Astrocyte of the hippocampus (primary cell): ENCODE results near the gene B4GALT3.

Experiments
- DNase-seq: peaks from one replicate; pipeline ENCODE4 v3.0.0; 2011; ENCODE audit warnings: low read depth, low spot score

B4GALT3 gene

DNA sequence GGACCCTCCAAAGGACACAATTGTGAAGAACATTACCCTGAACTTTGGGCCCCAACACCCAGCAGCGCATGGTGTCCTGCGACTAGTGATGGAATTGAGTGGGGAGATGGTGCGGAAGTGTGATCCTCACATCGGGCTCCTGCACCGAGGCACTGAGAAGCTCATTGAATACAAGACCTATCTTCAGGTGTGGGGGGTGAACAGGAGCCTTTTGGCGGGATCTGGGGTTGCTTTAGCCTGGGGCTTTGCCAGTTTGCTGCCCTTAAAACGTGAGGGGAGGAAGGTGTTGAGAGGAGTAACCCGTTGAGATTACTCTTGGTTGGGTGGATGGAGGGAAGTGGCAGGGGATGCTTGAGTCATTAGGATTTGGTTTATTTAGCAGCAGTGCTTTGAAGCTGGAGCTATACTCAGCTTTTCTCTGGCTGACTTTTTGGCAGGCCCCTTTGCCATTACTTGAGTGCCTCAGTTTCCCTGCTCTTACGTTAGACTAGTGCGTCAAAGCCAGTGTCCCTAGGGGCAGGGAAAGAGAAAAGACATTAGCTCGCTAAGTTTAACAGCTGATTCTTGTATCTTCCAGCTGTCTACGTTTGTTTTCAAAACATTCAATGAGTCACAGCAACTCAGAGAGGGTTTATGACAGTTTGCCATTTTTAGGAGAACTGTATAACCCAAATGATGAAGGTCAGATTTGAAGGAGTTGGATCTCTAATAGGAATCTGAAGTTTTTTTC lies 29.3 kb upstream of the B4GALT3 start:
- DNase-seq = no peak

DNA sequence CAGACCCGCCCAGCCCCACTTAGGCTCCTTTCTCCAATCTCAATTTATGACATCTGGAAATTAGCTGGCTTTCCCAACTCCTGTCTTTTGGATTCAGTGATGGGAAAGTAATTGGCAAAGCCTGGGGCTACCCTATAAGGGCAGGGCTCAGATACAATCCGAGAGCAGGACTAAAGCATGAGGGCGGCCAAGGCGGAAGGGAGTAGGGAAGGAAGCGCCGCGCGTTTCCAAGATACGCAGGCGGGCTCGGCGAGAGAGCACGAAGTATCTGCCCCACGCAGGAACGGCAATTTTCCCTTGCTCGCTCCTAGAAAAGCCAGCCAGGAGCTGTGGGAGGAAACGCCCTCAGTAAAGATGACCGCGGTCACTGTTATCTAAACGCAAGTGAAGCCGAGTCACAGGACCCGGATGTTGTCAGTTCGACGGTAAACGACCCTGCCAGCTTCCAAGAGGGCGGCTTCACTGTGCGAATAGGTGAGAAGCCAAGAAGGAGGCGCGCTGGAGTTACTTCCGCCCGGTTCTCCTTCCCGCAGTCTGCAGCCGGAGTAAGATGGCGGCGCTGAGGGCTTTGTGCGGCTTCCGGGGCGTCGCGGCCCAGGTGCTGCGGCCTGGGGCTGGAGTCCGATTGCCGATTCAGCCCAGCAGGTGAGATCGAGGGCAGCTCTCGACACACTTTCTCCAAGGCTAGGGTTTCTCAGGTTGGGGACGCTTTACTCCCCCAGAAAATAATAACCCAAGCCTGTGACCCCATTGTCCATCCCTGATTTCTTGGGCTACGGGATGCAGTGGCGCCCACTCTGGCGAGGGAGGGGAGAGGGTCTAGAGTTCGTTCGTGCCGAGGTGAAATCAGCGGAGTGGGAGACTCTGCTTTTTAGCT lies 24.8 kb upstream of the B4GALT3 start, which contains the start of gene NDUFS2:
Gene NDUFS2, plus strand, starts transcription at position 532 of the 877 bp plus-strand sequence. Its CDS starts 19 bp downstream, at position 551.
- peak; percentile 99 for DNase-seq

DNA sequence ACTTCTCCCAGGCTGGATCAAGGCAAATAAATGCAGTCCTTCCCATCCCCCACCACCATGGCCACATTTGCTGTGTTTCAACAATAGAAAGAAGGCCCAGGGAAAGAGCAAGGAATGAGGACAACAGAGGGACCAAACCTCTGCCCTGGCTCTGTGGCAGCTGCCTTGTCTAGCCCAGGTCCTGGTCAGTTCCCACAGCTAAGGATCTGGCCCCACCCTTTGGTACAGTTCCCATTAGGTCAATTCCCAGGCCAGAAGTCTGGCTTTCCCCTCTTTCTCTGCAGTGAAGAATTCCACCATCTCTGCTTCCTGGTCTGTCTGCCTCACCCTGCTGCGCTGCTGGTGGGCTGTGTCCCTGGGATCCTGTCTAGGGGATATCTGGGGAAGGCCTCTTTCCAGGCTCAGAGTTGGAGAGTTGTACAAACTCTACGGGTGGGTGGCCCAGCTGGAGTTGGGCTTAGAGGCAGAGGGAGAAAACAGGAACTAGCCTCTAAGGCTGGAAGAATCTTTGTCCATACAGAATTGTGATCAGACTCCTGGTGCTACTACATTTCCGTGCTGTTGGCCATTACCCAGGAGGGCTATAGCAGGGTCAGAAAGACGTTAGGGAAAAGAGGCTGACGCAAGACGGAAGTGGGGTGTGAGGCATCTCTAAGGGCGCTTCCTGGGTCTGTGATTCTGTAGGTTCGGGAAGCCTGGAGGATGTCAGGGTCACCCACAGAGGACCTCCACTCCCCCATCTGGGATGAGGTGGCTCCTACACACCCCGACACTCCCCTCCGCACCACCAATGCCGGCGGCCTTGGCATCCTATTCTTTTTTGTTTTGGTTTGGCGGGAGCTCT lies 23.9 kb upstream of the B4GALT3 start:
- DNase-seq = no peak

DNA sequence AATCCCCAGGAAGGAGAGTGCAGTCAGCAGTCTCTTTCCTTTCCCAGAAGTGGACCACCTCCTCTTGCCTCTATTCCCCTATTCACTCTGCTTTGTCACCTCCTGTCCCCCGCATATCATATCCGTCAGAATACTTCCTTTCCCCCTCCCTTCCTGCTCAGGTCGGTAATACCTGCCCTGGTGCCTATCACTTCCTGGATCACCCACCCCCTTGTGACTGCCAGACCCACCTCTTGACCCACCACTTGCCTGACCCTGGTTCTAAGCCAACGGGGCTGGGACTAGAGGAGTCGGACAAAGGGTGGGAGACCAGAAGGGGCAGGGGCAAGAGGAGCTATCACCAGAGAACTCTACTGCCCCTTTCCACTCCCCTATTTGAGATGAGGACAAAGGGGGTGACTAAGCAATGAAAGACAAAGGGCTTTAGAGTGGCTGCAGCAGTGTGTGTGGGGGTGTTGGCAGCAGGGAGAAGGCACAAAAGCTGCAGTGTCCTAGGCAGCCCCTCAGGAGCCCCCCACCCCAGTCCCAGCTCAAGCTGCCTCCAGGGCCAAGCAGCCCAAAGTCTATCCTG lies 23.2 kb upstream of the B4GALT3 start:
- DNase-seq = no peak

DNA sequence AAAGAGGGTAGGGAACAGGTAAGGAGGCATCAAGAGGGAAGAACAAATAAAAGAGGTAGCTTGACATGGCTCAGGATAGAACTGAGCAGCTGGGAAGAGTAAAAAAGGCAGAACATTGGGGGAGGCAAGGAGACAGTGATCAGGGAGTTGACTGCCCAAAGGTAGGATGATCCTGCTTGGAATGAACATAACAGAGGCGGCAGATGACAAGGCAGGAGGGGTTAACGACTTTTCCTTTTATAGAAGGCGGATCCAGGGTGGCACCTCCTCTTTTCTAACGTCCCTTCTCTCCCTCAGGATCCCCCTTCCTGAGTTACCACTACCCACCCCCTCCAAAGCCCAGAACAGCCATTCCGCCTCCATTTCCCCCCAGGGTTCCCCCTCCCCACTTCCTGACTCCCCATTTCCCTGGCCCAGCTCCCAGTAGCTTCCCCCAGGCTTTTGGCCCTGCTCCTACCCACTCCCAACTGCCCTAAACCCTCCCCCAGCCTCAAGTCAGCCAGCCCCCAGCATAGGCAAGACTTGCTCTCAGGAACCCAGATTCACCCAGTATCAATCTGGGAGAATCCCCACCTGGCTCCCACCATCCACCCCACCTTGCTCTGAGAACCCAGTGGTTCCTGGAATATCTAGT lies 22.3 kb upstream of the B4GALT3 start:
- DNase-seq = no peak

DNA sequence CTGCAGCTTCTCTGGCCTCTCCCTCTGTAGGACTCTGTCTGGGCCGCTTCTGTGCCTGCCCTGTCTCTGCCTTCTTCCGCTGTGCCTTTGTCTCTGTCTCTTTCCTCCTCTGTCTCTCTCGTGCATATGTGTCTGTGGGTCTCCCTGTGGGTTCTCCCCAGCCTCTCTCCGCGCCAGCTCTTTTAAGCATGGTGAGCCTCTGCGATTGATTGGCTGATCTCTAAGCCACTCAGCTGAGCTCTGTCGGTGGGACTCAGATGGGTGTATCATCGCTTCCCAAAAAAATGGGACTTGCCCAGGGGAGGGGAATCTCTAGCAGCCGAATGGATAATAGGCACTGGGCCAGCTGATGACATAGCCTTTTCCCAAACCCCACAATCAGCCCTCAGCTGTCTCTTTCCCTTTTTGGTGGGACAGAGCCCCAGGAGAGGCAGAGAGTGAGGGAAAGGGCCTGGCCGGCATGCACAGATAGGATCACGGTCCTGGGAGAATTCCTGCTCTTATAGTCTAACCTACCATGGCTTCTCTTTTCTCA lies 21.7 kb upstream of the B4GALT3 start, which contains the start of gene ADAMTS4:
Gene ADAMTS4, minus strand, starts transcription at position 158 of the 535 bp plus-strand sequence. CDS start 427 bp downstream, outside the sequence.
- no peak for DNase-seq

DNA sequence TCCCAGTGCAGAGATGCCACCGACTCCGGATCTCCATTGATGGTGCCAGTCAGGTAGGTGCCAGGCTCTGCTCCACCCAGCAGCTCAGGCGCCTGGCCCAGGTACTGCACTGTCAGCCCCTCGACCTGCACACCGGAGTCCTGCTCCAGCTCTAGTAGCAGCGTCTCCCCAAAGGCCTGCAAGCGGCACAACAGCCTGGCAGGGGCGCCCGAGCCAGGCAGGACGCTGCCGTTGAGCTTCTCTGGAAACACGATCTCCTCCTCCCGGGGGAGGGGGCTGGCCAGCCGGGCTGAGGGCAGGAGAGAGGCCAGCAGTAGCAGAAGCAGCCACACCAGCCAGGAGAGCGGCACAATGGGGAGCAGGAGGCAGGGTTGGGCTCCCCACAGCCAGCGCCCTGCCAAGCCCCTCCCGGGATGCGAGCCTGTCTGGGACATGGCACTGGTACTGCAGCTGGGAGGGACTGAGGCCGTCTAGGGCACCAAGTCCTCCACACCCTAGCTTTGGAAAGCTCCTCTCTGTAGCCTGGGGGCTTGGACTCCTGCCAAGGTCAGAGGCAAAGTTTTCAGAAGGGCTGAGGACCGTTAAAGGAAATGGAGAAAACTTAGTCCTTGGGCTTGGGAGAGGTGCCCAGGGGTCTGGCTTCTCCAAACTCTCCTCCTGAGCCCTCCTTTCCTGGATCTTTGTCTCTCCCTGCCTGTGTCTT lies 21.0 kb upstream of the B4GALT3 start:
- DNase-seq = peak; percentile 48

DNA sequence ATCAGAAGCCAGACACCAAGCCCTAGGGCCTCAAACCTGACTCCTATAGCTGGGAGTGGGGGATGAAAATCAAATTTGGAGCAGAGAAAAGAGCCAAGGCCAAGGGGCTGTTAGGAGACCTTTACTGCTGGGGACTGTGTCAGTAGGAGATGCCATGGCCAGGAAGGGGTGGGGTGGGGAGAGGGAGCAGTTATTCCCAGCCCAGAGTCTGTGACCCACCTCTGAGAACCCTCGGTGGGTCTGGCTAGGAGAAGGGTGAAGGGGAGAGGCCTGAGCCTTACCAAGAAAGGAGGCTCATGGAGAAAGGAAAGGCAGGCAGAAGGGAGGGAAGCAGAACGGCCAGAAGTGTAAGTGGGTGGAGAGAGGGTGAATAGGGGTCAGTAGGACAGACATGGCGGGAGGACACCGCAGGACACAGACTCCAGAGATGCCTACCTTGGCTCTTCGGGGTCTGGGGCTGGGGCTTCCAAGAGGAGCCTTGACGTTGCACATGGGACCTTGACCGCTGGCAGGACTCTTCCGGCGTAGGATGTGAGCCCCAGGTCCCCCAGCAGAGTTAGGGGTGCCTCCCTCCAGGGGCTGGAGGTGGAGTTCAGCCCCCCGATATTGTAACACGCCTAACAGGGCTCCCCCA lies 20.4 kb upstream of the B4GALT3 start:
- DNase-seq = no peak

DNA sequence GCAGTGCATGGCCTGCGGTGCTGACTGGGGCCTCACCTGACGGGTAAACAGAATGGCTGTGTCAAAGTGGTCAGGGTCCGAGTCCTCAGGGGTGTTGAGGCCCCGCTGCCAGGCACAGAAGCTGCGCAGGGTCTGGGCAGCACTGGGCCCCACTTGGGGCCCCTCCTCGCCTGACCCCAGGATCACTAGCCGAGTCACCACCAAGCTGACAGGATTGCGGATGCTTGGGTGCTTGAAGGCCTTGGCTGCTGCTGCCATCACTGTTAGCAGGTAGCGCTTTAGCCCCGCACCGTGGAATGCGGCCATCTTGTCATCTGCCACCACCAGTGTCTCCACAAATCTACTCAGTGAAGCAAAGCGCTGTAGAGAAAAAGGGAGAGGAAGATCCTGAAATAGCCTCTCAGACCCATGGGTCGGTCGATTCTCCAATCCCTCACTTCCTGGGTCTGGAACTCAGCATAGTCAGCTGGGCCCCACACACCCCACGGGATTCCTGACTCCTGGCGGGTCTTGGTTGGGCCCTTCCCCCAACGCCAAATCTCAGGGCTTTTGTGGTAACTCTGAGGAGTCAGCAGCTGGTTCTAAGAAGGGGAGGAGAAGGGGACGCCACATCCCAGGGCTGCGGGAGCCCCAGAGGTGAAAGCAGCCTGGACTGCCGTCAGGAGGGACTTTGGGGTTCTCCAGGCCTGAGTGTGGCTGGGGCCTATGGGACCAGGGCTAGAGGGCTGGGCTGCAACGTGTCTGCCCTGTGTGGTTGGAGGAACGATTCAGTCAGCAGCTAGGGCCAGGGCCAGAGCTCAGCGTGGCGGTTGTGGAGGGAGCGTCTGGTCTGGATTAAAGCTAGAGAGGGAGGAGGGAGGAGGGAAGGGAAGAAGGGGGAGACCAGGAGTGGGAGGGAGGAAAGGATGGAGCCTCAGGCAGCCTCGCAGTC lies 19.5 kb upstream of the B4GALT3 start:
- no peak for DNase-seq

DNA sequence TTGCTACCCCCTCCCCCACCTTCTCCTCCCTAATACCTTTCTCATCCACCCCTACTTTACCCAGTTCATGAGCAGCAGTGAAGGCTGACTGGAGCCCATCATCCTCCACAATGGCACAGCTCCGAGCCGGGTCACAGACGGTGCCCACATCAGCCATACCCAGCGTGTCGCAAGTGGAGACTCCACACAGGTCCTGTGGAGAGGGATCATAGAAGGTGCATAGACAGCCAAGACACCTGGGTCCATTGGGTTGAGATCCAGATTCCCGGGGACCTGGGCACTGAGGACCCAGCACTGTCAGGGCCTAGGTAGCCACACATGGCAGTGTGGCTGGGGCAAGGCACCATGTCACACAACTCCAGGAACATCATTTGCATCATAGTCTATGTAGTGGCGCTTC lies 18.8 kb upstream of the B4GALT3 start:
- DNase-seq = no peak

DNA sequence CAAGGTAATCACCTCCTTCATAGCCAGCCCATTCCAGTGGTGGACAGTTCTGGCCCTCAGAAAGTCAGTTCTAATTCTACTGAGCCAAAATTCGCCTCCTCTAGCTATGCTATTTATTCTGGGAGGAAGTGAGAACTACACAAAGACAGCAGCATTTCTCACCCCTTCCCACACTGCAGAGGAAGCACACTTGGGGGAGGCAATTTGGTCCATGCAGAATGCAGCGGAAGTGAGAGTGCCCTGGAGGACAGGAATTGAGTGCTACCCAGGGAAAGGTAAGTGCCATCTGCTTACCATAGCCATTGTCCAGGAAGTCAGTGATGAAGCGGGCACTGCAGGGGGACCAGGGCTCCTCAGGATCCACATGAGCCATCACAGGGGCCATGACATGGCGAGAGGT lies 17.9 kb upstream of the B4GALT3 start:
- DNase-seq = no peak

DNA sequence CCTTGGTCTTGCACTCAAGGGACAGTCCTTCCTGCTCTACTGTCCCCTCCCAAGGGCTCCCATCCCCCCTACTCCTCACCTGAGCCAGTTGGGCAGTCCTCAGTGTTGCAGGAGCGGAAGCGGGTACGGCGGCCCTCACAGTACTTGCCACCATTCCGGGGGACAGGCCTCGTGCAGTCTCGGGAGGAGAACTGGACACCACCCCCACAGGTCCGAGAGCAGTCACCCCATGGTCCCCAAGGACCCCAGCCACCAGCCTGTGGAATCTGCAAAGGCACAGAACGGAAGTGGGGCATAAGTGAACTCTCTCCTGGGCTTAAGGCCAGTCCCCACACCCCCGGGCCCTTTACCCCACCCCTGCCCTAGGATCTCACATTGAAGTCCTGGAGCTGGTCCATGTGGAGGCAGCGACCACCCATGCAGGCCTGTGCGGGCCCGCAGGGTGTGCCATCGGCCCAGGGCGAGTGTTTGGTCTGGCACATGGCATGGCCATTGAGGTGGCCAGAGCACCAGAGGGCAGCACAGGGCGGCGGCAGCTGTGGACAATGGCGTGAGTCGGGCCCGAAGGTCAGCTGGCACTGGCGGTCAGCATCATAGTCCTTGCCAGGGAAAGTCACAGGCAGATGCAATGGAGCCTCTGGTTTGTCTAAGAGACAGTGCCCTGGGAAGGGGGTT lies 16.4 kb upstream of the B4GALT3 start:
- no peak for DNase-seq

DNA sequence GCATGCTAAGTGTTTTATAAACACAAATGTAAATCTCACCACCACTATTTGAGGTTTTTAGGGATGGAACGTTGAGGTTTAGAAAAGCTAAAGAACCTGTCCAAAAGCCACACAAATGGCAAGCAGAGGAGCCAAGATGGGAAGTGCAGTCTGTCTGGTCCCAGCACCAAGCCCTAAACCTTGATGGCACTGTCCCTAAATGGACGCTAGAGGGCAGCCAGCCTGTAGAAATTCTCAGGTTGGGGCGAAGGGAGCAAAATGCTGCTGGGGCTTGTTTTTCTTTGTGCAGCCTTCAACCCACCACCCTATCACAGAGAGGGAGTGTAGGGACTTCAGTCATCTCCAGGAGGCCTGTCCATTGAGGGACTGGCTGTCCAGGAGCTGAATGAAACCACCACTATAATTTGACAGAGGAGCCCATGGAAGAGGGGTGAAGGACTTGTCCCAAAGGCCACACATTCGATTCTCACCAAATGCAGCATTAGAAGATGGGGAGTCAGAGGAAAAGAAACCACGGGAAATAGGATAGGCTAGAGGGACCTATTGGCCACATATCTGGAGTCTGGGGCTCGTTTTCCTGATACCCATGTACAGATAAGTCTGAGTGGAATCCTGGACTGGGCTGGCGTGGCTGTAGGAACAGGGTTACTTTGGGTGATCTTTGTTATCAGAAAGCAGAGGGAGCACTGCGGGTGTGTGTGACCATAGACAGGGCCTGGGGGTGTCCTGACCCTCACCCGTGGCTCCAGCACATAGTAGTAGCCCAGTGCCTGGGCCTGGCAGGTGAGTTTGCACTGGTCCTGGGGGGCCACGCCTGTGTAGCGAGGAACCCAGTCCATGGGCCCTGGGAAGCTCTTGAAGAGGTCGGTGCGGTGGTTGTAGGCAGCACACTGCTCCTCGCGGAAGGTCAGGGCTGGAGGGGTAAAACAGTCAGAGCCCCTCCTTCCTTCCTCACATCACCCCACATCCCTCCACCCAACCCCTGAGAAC lies 15.5 kb upstream of the B4GALT3 start:
- DNase-seq = peak; percentile 79

DNA sequence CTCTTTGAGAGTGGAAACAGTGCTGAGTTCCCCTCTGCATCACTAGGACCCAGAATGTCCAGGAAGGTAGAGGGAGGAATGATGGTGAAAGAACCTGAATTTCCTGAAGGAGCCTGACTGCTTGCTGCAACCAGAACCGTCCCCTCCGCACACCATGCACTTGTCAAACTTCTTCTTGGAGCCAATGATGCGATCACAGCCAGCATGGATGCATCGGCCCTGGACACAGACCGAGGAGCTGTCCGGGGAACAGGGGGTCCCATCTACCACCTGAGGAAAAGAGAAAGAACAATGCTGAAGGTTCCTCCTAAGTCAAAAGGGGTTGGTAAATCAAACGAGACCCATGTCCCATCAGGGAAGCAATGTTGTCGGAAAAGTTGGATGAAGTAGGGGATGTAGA lies 14.7 kb upstream of the B4GALT3 start:
- DNase-seq = no peak

DNA sequence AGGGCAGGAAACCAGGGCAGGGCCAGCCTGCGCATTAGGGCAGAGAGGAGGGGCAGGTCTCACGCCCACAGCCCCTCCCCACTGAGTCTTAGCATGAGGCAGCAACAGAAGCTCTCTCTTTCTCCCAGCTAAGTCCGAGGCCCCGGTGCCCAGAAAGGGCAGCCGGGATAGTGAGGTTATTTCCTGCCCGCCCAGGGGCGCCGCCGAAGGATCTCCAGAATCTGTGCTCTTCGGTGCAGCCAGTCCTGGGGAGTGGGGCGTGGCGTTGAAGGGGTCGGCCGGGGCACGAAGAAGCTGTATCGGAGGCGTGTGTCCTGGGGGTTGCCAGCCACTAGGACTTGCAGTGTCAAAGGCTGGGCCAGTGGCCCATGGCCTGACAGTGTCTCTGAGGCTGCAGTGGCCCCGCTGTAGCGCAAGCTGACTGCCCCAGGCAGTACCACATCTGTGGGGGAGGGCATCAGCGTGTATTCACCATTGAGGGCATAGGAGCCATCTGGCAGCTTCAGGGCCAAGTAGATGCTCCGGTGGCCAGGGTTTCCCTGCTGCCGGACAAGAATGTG lies 13.7 kb upstream of the B4GALT3 start:
- no peak for DNase-seq

DNA sequence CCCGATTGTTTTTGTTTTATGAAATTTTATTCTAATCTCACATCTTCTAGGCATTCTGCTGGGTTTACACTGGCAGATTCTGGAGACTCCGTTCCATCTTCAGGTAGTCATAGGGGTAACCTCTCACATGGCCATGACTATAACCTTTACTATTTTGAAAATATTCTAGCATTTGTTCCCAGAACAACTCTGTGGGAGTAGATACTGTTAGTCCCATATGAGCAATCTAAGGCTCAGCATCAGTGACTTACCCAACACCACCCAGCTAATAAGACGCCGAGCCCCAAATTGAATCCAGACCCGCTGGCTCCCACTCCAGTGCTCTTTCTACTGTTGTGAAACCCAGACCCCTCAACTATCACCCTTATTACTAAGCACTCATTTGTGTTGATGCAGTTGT lies 11.7 kb upstream of the B4GALT3 start:
- DNase-seq = no peak
